Measurements from ENCODE around the gene SCAMP3. TPM values are rescaled to one million over a fixed set of nuclear protein-coding genes. Genes with fewer than 3 reads are reported as not detected.
"Not testable (repeated sequence)": the region's sequence is repeated elsewhere in the genome, so short reads cannot be mapped to it uniquely, and the experiment has no call there.

Gene SCAMP3
- polyA plus RNA-seq, 1 donor from 2014 or later: 34.6 TPM

DNA sequence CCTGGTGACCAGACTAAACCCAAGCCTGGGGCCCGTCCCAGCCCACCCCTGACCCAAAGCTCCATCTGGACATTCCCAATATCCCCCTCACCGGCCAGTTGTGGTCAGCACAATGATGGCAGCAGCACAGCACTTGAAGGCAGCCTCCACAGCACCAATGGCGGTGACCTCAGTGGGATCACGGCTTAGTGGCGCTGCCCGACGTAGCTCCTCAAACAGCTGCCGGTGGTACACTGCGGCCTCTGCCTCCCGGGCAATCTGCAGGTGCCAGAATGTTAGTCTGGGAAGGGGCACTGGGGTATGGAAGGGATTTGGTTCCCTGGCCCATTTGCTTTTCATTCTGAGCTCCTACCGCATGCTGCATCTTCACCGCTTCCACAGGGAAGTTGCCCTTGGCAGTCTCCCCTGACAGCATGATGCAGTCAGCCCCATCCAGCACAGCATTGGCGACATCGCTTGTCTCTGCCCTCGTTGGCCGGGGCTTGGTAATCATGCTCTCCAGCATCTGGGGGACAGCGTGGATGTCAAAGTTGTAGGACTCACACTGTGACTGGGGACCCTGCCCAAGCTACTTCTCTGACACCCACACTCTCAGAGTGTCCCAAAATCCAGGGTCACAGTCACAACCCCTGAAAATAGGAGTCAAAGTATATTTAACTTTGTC, 31.1 kb upstream of the SCAMP3 start:
- no peaks in the 10 kb centered on the region for H3K79me2 ChIP-seq (replicated peaks; ENCODE audit: insufficient read depth, low read length)
- peaks cover 27% of the 10 kb centered on the region for H3K27me3 ChIP-seq (ENCODE audit: insufficient read depth, low read depth, low read length)
- no peak overlapping the region for H3K4me3 ChIP-seq (ENCODE audit: low read length)
- H3K27ac ChIP-seq (ENCODE audit: low read length): no peak overlapping the region
- H3K9ac ChIP-seq (ENCODE audit: low read length): no peak overlapping the region
- no peaks in the 10 kb centered on the region for H4K20me1 ChIP-seq (ENCODE audit: insufficient read depth)
- no peaks in the 10 kb centered on the region for H3K9me3 ChIP-seq (ENCODE audit: low read length)
- no peak overlapping the region for H3K4me2 ChIP-seq (ENCODE audit: low read length)
- H2AFZ ChIP-seq (ENCODE audit: low read depth, low read length): no peak overlapping the region
- TF ChIP-seq MXI1 (conservative IDR thresholded peaks at IDR 0.05; ENCODE audit: poor library complexity, severe bottlenecking) (no peak), SMC3 (conservative IDR thresholded peaks at IDR 0.05; ENCODE audit: poor library complexity) (no peak), EZH2 (IDR thresholded peaks at IDR 0.05; ENCODE audit: borderline replicate concordance, insufficient read depth, low read length, poor library complexity, severe bottlenecking) (no peak), POLR2AphosphoS5 (IDR thresholded peaks at IDR 0.05) (no peak), TAF1 (IDR thresholded peaks at IDR 0.05; ENCODE audit: low read depth) (no peak), EP300 (conservative IDR thresholded peaks at IDR 0.05; ENCODE audit: poor library complexity, severe bottlenecking) (no peak), RAD21 (conservative IDR thresholded peaks at IDR 0.05) (no peak)
- TF ChIP-seq, protein P1, sequence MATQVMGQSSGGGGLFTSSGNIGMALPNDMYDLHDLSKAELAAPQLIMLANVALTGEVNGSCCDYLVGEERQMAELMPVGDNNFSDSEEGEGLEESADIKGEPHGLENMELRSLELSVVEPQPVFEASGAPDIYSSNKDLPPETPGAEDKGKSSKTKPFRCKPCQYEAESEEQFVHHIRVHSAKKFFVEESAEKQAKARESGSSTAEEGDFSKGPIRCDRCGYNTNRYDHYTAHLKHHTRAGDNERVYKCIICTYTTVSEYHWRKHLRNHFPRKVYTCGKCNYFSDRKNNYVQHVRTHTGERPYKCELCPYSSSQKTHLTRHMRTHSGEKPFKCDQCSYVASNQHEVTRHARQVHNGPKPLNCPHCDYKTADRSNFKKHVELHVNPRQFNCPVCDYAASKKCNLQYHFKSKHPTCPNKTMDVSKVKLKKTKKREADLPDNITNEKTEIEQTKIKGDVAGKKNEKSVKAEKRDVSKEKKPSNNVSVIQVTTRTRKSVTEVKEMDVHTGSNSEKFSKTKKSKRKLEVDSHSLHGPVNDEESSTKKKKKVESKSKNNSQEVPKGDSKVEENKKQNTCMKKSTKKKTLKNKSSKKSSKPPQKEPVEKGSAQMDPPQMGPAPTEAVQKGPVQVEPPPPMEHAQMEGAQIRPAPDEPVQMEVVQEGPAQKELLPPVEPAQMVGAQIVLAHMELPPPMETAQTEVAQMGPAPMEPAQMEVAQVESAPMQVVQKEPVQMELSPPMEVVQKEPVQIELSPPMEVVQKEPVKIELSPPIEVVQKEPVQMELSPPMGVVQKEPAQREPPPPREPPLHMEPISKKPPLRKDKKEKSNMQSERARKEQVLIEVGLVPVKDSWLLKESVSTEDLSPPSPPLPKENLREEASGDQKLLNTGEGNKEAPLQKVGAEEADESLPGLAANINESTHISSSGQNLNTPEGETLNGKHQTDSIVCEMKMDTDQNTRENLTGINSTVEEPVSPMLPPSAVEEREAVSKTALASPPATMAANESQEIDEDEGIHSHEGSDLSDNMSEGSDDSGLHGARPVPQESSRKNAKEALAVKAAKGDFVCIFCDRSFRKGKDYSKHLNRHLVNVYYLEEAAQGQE (IDR thresholded peaks at IDR 0.05; ENCODE audit: borderline replicate concordance): no peak
- TF ChIP-seq, protein P2, sequence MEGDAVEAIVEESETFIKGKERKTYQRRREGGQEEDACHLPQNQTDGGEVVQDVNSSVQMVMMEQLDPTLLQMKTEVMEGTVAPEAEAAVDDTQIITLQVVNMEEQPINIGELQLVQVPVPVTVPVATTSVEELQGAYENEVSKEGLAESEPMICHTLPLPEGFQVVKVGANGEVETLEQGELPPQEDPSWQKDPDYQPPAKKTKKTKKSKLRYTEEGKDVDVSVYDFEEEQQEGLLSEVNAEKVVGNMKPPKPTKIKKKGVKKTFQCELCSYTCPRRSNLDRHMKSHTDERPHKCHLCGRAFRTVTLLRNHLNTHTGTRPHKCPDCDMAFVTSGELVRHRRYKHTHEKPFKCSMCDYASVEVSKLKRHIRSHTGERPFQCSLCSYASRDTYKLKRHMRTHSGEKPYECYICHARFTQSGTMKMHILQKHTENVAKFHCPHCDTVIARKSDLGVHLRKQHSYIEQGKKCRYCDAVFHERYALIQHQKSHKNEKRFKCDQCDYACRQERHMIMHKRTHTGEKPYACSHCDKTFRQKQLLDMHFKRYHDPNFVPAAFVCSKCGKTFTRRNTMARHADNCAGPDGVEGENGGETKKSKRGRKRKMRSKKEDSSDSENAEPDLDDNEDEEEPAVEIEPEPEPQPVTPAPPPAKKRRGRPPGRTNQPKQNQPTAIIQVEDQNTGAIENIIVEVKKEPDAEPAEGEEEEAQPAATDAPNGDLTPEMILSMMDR (IDR thresholded peaks at IDR 0.05; ENCODE audit: poor library complexity, severe bottlenecking): no peak
- H3K9me2 ChIP-seq (ENCODE audit: insufficient read depth, low read length): no peaks in the 10 kb centered on the region
- no peaks in the 10 kb centered on the region for H3K36me3 ChIP-seq (ENCODE audit: insufficient read depth, low read length)
- no peaks in the 10 kb centered on the region for H3F3A ChIP-seq (ENCODE audit: insufficient read depth, low read length, poor library complexity, severe bottlenecking)

DNA sequence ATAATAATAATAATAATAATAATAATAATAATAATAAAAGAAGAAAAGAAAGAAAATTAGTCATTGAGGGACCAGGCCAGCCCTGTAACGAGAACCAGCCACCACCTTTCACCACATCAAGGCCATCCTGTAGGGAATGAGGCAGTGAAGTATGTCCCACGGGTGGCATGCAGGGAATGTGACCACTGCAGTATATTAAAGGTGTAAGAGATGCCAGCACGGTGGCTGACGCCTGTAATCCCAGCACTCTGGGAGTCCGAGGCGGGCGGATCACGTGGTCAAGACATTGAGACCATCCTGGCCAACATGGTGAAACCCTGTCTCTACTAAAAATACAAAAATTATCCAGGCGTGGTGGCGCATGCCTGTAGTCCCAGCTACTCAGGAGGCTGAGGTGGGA, 28.8 kb upstream of the SCAMP3 start:
- H3K4me2 ChIP-seq (ENCODE audit: low read length); H2AFZ ChIP-seq (ENCODE audit: low read depth, low read length); H3K9me2 ChIP-seq (ENCODE audit: insufficient read depth, low read length); H3K9ac ChIP-seq (ENCODE audit: low read length); H3K79me2 ChIP-seq (replicated peaks; ENCODE audit: insufficient read depth, low read length); H4K20me1 ChIP-seq (ENCODE audit: insufficient read depth); H3F3A ChIP-seq (ENCODE audit: insufficient read depth, low read length, poor library complexity, severe bottlenecking); H3K4me3 ChIP-seq (ENCODE audit: low read length); H3K9me3 ChIP-seq (ENCODE audit: low read length); H3K36me3 ChIP-seq (ENCODE audit: insufficient read depth, low read length); H3K27ac ChIP-seq (ENCODE audit: low read length): not testable (repeated sequence)
- peaks cover 25% of the 10 kb centered on the region for H3K27me3 ChIP-seq (ENCODE audit: insufficient read depth, low read depth, low read length)
